ENCODE data around the gene NECAP2.

DNA sequence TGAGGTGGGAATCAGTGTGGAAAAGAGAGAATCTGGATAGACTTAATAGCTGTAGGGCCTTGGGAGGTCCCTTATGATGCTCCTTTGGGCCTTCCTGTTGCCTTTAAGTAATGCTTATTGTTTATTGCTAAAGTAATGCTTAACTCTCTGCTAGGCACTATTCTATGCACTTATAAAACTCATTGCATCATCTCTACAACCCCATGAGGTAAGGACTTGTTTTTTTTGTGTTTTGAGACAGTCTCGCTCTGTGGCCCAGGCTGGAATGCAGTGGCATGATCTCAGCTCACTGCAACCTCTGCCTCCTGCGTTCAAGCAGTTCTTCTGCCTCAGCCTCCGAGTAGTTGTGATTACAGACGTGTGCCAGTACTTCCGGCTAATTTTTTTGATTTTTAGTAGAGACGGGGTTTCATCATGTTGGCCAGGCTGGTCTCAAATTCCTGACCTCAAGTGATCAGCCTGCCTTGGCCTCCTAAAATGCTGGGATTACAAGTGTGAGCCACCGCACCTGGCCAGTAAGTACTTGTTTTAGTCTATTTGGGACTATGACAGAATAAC is 22.3 kb downstream of the NECAP2 start:
- TF ChIP-seq, protein P1, sequence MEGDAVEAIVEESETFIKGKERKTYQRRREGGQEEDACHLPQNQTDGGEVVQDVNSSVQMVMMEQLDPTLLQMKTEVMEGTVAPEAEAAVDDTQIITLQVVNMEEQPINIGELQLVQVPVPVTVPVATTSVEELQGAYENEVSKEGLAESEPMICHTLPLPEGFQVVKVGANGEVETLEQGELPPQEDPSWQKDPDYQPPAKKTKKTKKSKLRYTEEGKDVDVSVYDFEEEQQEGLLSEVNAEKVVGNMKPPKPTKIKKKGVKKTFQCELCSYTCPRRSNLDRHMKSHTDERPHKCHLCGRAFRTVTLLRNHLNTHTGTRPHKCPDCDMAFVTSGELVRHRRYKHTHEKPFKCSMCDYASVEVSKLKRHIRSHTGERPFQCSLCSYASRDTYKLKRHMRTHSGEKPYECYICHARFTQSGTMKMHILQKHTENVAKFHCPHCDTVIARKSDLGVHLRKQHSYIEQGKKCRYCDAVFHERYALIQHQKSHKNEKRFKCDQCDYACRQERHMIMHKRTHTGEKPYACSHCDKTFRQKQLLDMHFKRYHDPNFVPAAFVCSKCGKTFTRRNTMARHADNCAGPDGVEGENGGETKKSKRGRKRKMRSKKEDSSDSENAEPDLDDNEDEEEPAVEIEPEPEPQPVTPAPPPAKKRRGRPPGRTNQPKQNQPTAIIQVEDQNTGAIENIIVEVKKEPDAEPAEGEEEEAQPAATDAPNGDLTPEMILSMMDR (IDR thresholded peaks at IDR 0.05; ENCODE audit: poor library complexity), result no peak
- TF ChIP-seq EZH2phosphoT487 (IDR thresholded peaks at IDR 0.05; ENCODE audit: low read depth, severe bottlenecking, unreplicated experiment), result no peak
- no peak for TF ChIP-seq EZH2 (IDR thresholded peaks at IDR 0.05; ENCODE audit: borderline replicate concordance)

Measured in hepatocyte (in vitro differentiated cells).